Panc1 (cell line): ENCODE data around the gene UGT1A10. TPM values are rescaled to one million over a fixed set of nuclear protein-coding genes. Genes with fewer than 3 reads are reported as not detected.
"Not testable (repeated sequence)": the region's sequence is repeated elsewhere in the genome, so short reads cannot be mapped to it uniquely, and the experiment has no call there.

ENCODE experiments used
- ATAC-seq: fragments of 200-7000 bp; cut with Tn5 transposase; 2 replicates; pipeline ENCODE4 v1.9.1; 2020; ENCODE audit warnings: mild to moderate bottlenecking, moderate library complexity
- BruUV-seq: library from RNA; stranded (reverse); fragments of 400-500 nt; replicated peaks from 2 replicates; lab custom pipeline; 2021; lab: Mats Ljungman, UMichigan
- CTCF ChIA-PET: fragments of 300-600 bp; sonication (Branson Sonifier 250); formaldehyde crosslinking; loops from one replicate; lab custom pipeline; 2022; ENCODE audit warnings: antibody characterized with exemption; lab: Charles Lee
- POLR2A ChIA-PET: fragments of 300-600 bp; sonication (Branson Sonifier 250); formaldehyde crosslinking; loops from one replicate; lab custom pipeline; 2022; ENCODE audit warnings: antibody characterized with exemption; lab: Charles Lee
- DNase-seq: peaks from one replicate; pipeline ENCODE4 v3.0.0-alpha.2; 2010; ENCODE audit warnings: low read depth, low spot score
- H3K27ac ChIP-seq: 2 replicates; pipeline ENCODE4 v1.5.1; 2011; ENCODE audit warnings: mild to moderate bottlenecking, low read length, inconsistent platforms
- H3K27me3 ChIP-seq: fragments of 200-500 bp; sonication (Bioruptor generic); 2 replicates; pipeline ENCODE4 v1.6.0; 2014; ENCODE audit warnings: low read length, inconsistent platforms; ENCODE audit not compliant: control insufficient read depth, insufficient read depth
- H3K36me3 ChIP-seq: fragments of 200-500 bp; sonication (Bioruptor generic); 2 replicates; pipeline ENCODE4 v1.5.1; 2014; ENCODE audit warnings: inconsistent platforms, mild to moderate bottlenecking, low read length, moderate library complexity; ENCODE audit not compliant: control insufficient read depth, insufficient read depth
- H3K4me1 ChIP-seq: 2 replicates; pipeline ENCODE4 v1.5.1; 2011; ENCODE audit warnings: inconsistent platforms, mild to moderate bottlenecking, low read length, moderate library complexity; ENCODE audit not compliant: control insufficient read depth, insufficient read depth
- H3K4me3 ChIP-seq, 2 experiments: 2 replicates each; pipeline ENCODE4 v1.5.1; 2011 to 2012; ENCODE audit warnings: low read depth in 2 of 2, low read length in 2 of 2, mild to moderate bottlenecking in 2 of 2, inconsistent platforms in 1 of 2, moderate library complexity in 1 of 2
- H3K9me3 ChIP-seq: fragments of 200-500 bp; sonication (Bioruptor generic); 2 replicates; pipeline ENCODE4 v1.5.1; 2014; ENCODE audit warnings: low read depth, mild to moderate bottlenecking, inconsistent platforms, low read length, moderate library complexity; ENCODE audit not compliant: control insufficient read depth, insufficient read depth
- POLR2AphosphoS5 ChIP-seq: IDR thresholded peaks from 2 replicates; pipeline ENCODE4 v1.6.1; 2012; ENCODE audit warnings: mild to moderate bottlenecking, low read depth, low read length, moderate library complexity
- SIN3A ChIP-seq: IDR thresholded peaks from 2 replicates; pipeline ENCODE4 v1.6.1; 2012; ENCODE audit warnings: low read depth, mild to moderate bottlenecking, low read length, moderate library complexity, borderline replicate concordance; ENCODE audit not compliant: insufficient read depth
- TCF7L2 ChIP-seq: IDR thresholded peaks from 2 replicates; pipeline ENCODE4 v1.6.1; 2011; ENCODE audit warnings: mild to moderate bottlenecking, low read depth, low read length, inconsistent platforms
- in situ Hi-C: cut with HindIII; loops from 2 replicates; pipeline ENCODE4 v1.10.0; 2016; ENCODE audit warnings: low sequenced_read_pairs, low pct_unique_long_range_greater_than_20kb
- intact Hi-C: fragments of 100-400 bp; cut with micrococcal nuclease; formaldehyde crosslinking; loops from one replicate; pipeline ENCODE4 v1.10.0; 2022; ENCODE audit not compliant: unreplicated experiment
- total RNA-seq: library from RNA; stranded (reverse); gene quantifications from one replicate; pipeline ENCODE4 v1.2.1, GENCODE V29; 2021; ENCODE audit not compliant: unreplicated experiment
- TF ChIP-seq, protein P1 (sequence below): fragments of 450-650 bp; IDR thresholded peaks from 2 replicates; pipeline ENCODE4 v1.5.1; 2017; ENCODE audit warnings: mild to moderate bottlenecking
- TF ChIP-seq, protein P2 (sequence below), 2 experiments: IDR thresholded peaks; 2 replicates each; pipeline ENCODE4 v1.6.1; 2011 to 2012; ENCODE audit warnings: low read depth in 2 of 2, control low read depth in 1 of 2, low read length in 1 of 2, mild to moderate bottlenecking in 1 of 2, moderate library complexity in 1 of 2; ENCODE audit not compliant: insufficient read depth in 1 of 2

The UGT1A10 gene
- total RNA-seq, 1 experiment from 2014 or later: not detected

DNA sequence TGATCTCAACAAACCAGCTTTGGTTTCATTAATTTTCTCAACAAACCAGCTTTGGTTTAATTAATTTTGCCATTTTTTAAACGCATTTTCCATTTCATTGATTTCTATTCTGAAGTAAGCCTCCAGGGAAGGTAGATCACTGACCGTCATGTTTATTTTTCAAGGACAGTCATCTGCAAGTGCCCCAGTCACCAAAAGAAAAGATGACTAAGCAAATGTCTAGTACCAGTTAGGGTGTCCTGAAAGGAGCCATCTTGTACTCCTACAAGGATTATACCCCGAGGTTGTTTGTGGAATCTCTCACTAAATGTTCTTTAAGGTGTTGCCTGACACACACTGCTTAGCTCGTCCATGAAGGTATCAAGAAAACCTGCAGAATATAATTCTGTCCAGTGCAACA is 25.0 kb upstream of the UGT1A10 start:
- H3K4me1 ChIP-seq: no peaks in the 10 kb centered on the region
- in situ Hi-C loops: no loop called here
- H3K9me3 ChIP-seq: no peaks in the 10 kb centered on the region
- H3K36me3 ChIP-seq: no peaks in the 10 kb centered on the region
- ChIA-PET POLR2A (no interaction called here), CTCF (no interaction called here)
- BruUV-seq: no TSS peak
- intact Hi-C loops: loop anchor here (10.0 kb wide), 1 partner anchor 114 kb away; the partner anchor contains the start of gene UGT1A3
- no peak overlapping the region for H3K4me3 ChIP-seq
- DNase-seq: no peak
- H3K27ac ChIP-seq: no peak overlapping the region
- TF ChIP-seq TCF7L2 (no peak), SIN3A (no peak), POLR2AphosphoS5 (no peak)
- TF ChIP-seq, protein P1, sequence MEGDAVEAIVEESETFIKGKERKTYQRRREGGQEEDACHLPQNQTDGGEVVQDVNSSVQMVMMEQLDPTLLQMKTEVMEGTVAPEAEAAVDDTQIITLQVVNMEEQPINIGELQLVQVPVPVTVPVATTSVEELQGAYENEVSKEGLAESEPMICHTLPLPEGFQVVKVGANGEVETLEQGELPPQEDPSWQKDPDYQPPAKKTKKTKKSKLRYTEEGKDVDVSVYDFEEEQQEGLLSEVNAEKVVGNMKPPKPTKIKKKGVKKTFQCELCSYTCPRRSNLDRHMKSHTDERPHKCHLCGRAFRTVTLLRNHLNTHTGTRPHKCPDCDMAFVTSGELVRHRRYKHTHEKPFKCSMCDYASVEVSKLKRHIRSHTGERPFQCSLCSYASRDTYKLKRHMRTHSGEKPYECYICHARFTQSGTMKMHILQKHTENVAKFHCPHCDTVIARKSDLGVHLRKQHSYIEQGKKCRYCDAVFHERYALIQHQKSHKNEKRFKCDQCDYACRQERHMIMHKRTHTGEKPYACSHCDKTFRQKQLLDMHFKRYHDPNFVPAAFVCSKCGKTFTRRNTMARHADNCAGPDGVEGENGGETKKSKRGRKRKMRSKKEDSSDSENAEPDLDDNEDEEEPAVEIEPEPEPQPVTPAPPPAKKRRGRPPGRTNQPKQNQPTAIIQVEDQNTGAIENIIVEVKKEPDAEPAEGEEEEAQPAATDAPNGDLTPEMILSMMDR: no peak
- TF ChIP-seq, protein P2, sequence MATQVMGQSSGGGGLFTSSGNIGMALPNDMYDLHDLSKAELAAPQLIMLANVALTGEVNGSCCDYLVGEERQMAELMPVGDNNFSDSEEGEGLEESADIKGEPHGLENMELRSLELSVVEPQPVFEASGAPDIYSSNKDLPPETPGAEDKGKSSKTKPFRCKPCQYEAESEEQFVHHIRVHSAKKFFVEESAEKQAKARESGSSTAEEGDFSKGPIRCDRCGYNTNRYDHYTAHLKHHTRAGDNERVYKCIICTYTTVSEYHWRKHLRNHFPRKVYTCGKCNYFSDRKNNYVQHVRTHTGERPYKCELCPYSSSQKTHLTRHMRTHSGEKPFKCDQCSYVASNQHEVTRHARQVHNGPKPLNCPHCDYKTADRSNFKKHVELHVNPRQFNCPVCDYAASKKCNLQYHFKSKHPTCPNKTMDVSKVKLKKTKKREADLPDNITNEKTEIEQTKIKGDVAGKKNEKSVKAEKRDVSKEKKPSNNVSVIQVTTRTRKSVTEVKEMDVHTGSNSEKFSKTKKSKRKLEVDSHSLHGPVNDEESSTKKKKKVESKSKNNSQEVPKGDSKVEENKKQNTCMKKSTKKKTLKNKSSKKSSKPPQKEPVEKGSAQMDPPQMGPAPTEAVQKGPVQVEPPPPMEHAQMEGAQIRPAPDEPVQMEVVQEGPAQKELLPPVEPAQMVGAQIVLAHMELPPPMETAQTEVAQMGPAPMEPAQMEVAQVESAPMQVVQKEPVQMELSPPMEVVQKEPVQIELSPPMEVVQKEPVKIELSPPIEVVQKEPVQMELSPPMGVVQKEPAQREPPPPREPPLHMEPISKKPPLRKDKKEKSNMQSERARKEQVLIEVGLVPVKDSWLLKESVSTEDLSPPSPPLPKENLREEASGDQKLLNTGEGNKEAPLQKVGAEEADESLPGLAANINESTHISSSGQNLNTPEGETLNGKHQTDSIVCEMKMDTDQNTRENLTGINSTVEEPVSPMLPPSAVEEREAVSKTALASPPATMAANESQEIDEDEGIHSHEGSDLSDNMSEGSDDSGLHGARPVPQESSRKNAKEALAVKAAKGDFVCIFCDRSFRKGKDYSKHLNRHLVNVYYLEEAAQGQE (IDR thresholded peaks at IDR 0.05; ENCODE audit: insufficient read depth in 1 of 2, low read depth in 2 of 2, low read length in 1 of 2): no peak
- H3K27me3 ChIP-seq: no peaks in the 10 kb centered on the region
- no peak for ATAC-seq

DNA sequence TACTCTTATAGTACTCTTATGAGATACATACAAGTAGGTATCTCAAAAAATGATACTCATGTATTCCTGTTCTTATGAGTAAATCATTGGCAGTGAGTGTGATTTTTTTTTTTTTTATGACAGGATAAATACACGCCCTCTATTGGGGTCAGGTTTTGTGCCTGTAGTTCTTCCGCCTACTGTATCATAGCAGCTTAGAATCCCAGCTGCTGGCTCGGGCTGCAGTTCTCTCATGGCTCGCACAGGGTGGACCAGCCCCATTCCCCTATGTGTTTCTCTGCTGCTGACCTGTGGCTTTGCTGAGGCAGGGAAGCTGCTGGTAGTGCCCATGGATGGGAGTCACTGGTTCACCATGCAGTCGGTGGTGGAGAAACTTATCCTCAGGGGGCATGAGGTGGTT is 18.8 kb upstream of the UGT1A10 start, which contains the start of gene UGT1A8:
Gene UGT1A8 (plus strand): TSS at position 158 of the 400 bp plus-strand sequence. CDS start 75 bp downstream, at position 233.
- BruUV-seq, ATAC-seq: not testable (repeated sequence)
- CTCF ChIA-PET: interaction anchor here (0.7 kb wide), 1 partner anchor 215 kb away, joined by 4 read pairs; no protein-coding TSS in a partner anchor

DNA sequence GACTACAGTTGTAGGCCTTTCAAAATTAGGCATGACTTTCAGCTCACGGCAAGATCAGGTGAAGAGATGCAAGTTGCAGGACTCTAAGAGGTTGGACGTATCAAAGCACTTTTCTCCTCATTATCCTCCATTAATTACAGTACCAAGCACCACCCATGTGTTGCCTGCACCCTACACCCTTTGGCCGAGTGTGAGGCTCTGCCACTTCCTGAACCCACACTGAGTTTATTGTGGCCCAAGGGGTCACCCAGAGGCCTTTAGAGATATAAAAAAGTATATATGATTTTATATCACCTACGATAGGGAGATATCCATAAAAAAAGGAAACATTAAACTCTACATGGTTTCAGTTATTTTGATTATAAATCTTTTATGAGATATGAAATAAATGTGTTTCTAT is 16.0 kb upstream of the UGT1A10 start:
- ATAC-seq (no peak), DNase-seq (no peak)
- in situ Hi-C loops (no loop called here), intact Hi-C loops (no loop called here)
- H3K27me3 ChIP-seq: no peaks in the 10 kb centered on the region
- no peaks in the 10 kb centered on the region for H3K9me3 ChIP-seq
- CTCF ChIA-PET: no interaction called here
- no peak overlapping the region for H3K4me3 ChIP-seq
- H3K27ac ChIP-seq: no peak overlapping the region
- POLR2A ChIA-PET: no interaction called here
- no peaks in the 10 kb centered on the region for H3K4me1 ChIP-seq
- TF ChIP-seq SIN3A: no peak
- TF ChIP-seq TCF7L2: no peak
- TF ChIP-seq POLR2AphosphoS5: no peak
- BruUV-seq: no TSS peak
- no peaks in the 10 kb centered on the region for H3K36me3 ChIP-seq

More for the DNA sequence above, 18.8 kb upstream of the UGT1A10 start, which contains the start of gene UGT1A8:
- H3K4me3 ChIP-seq, POLR2A ChIA-PET, DNase-seq, H3K27me3 ChIP-seq, H3K27ac ChIP-seq, in situ Hi-C loops, H3K4me1 ChIP-seq, H3K9me3 ChIP-seq, H3K36me3 ChIP-seq: not testable (repeated sequence)
- intact Hi-C loops: loop anchor here (10.0 kb wide), 1 partner anchor 107 kb away; the partner anchor contains the start of gene UGT1A3

DNA sequence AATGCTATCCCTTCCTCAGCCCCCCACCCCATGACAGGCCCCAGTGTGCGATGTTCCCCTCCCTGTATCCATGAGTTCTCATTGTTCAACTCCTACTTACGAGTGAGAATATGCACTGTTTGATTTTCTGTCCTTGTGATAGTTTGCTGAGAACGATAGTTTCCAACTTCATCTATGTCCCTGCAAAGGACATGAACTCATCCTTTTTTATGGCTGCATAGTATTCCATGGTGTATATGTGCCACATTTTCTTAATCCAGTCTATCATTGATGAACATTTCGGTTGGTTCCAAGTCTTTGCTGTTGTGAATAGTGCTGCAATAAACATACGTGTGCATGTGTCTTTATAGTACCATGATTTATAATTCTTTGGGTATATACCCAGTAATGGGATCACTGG is 14.4 kb upstream of the UGT1A10 start:
- H3K27me3 ChIP-seq, H3K9me3 ChIP-seq, BruUV-seq, H3K4me1 ChIP-seq, H3K4me3 ChIP-seq, intact Hi-C loops, H3K36me3 ChIP-seq, CTCF ChIA-PET, DNase-seq, ATAC-seq, POLR2A ChIA-PET, H3K27ac ChIP-seq, in situ Hi-C loops: not testable (repeated sequence)
